SH-SY5Y (cell line): ENCODE measurements around the gene PEX14.

Experiments
- GATA2 ChIP-seq: IDR thresholded peaks from 2 replicates; pipeline ENCODE4 v1.6.1; 2011; ENCODE audit warnings: mild to moderate bottlenecking, low read depth, low read length
- GATA3 ChIP-seq: IDR thresholded peaks from 2 replicates; pipeline ENCODE4 v1.6.1; 2011; ENCODE audit warnings: low read depth, mild to moderate bottlenecking, low read length, moderate library complexity

- no peak for TF ChIP-seq GATA3
- no peak for TF ChIP-seq GATA2
Observed at GRCh38 chr1:10575616-10576015, 100.9 kb downstream of the PEX14 start.
